A549 treated with CORT108297 at 1 μM for 4 hours (cell line): ENCODE results near the gene MXI1. TPM values are rescaled to one million over a fixed set of nuclear protein-coding genes. Genes with fewer than 3 reads are reported as not detected.

Experiments used
- total RNA-seq: library from RNA; stranded (reverse); fragments of 200-300 nt; extraction: Qiagen RNA extraction; gene quantifications from 5 replicates; pipeline ENCODE4 v1.2.3, GENCODE V29; 2022

MXI1 gene
- total RNA-seq, result 5.6 to 7.4 TPM (median 6.4 TPM) in 5 replicates

GRCh38 chr10:110207011-110207804 lies at the start of gene MXI1:
Gene MXI1 (plus strand): TSS chr10:110207605. CDS start chr10:110207809, 204 bp downstream.

GRCh38 chr10:110304780-110305421 lies 97.5 kb downstream of the MXI1 start, which contains the start of gene SMNDC1:
Gene SMNDC1 (minus strand): TSS chr10:110304920. CDS start chr10:110303587, 1,333 bp downstream.

Other genes with a start within 250 kb of the MXI1 start
- gene ADD3, start 199.6 kb upstream of the MXI1 start, total RNA-seq, result 3.5 to 5.7 TPM (median 5.1 TPM) in 5 replicates
- gene SMNDC1, start 97.3 kb downstream of the MXI1 start, total RNA-seq, result 43.8 to 54.0 TPM (median 46.1 TPM) in 5 replicates